MM.1S (cell line): ENCODE results near the gene HS6ST1.

Experiments
- DNase-seq: peaks from one replicate; pipeline ENCODE4 v3.0.0-alpha.2; 2015
- H2AFZ ChIP-seq: fragments of 300-600 bp; sonication (generic); 2 replicates; pipeline ENCODE4 v1.6.0; 2016; ENCODE audit warnings: antibody characterized with exemption, low read length
- H3F3A ChIP-seq: fragments of 300-600 bp; sonication (generic); 2 replicates; pipeline ENCODE4 v1.6.1; 2016; ENCODE audit warnings: mild to moderate bottlenecking, antibody characterized with exemption, low read length, moderate library complexity, mixed read lengths; ENCODE audit not compliant: insufficient read depth
- H3K27ac ChIP-seq: fragments of 300-600 bp; sonication (generic); 2 replicates; pipeline ENCODE4 v1.5.1; 2016; ENCODE audit warnings: mild to moderate bottlenecking, low read length
- H3K27me3 ChIP-seq: fragments of 300-600 bp; sonication (generic); replicated peaks from 2 replicates; pipeline ENCODE4 v1.6.0; 2016; ENCODE audit warnings: low read length; ENCODE audit not compliant: insufficient read depth
- H3K36me3 ChIP-seq: fragments of 300-600 bp; sonication (generic); replicated peaks from 2 replicates; pipeline ENCODE4 v1.6.1; 2016; ENCODE audit warnings: mild to moderate bottlenecking, low read length, mixed read lengths; ENCODE audit not compliant: insufficient read depth
- H3K4me1 ChIP-seq: fragments of 300-600 bp; sonication (generic); 2 replicates; pipeline ENCODE4 v1.6.1; 2016; ENCODE audit warnings: low read length, mixed read lengths
- H3K4me2 ChIP-seq: fragments of 300-600 bp; sonication (generic); 2 replicates; pipeline ENCODE4 v1.6.0; 2016; ENCODE audit warnings: low read depth, low read length
- H3K4me3 ChIP-seq: fragments of 300-600 bp; sonication (generic); 2 replicates; pipeline ENCODE4 v1.5.1; 2016; ENCODE audit warnings: low read length, mixed read lengths
- H3K79me2 ChIP-seq: fragments of 300-600 bp; sonication (generic); 2 replicates; pipeline ENCODE4 v1.6.1; 2016; ENCODE audit warnings: mixed run types, low read length, mixed read lengths
- H3K9ac ChIP-seq: fragments of 300-600 bp; sonication (generic); 2 replicates; pipeline ENCODE4 v1.6.1; 2016; ENCODE audit warnings: low read length, mixed read lengths
- H3K9me2 ChIP-seq: fragments of 300-600 bp; sonication (generic); replicated peaks from 2 replicates; pipeline ENCODE4 v1.6.1; 2016; ENCODE audit warnings: mild to moderate bottlenecking, low read length, mixed read lengths; ENCODE audit not compliant: insufficient read depth
- H3K9me3 ChIP-seq: fragments of 300-600 bp; sonication (generic); replicated peaks from 2 replicates; pipeline ENCODE4 v1.6.1; 2016; ENCODE audit warnings: mild to moderate bottlenecking, low read length, mixed read lengths; ENCODE audit not compliant: insufficient read depth
- H4K20me1 ChIP-seq: fragments of 300-600 bp; sonication (generic); 2 replicates; pipeline ENCODE4 v1.6.1; 2016; ENCODE audit warnings: mild to moderate bottlenecking, low read length, moderate library complexity, mixed read lengths; ENCODE audit not compliant: insufficient read depth
- EZH2 ChIP-seq: fragments of 300-600 bp; sonication (generic); optimal IDR thresholded peaks from 2 replicates; pipeline ENCODE3; 2017; ENCODE audit warnings: low read depth, mild to moderate bottlenecking, antibody characterized with exemption, low read length, mixed read lengths
- EZH2phosphoT487 ChIP-seq: fragments of 300-600 bp; sonication (generic); IDR thresholded peaks from 2 replicates; pipeline ENCODE4 v1.6.1; 2018; ENCODE audit warnings: antibody characterized with exemption, low read length
- TF ChIP-seq, protein P1 (sequence below): fragments of 300-600 bp; sonication (generic); IDR thresholded peaks from 2 replicates; pipeline ENCODE4 v1.5.1; 2016; ENCODE audit warnings: antibody characterized with exemption, low read length, mixed read lengths

HS6ST1 gene

DNA sequence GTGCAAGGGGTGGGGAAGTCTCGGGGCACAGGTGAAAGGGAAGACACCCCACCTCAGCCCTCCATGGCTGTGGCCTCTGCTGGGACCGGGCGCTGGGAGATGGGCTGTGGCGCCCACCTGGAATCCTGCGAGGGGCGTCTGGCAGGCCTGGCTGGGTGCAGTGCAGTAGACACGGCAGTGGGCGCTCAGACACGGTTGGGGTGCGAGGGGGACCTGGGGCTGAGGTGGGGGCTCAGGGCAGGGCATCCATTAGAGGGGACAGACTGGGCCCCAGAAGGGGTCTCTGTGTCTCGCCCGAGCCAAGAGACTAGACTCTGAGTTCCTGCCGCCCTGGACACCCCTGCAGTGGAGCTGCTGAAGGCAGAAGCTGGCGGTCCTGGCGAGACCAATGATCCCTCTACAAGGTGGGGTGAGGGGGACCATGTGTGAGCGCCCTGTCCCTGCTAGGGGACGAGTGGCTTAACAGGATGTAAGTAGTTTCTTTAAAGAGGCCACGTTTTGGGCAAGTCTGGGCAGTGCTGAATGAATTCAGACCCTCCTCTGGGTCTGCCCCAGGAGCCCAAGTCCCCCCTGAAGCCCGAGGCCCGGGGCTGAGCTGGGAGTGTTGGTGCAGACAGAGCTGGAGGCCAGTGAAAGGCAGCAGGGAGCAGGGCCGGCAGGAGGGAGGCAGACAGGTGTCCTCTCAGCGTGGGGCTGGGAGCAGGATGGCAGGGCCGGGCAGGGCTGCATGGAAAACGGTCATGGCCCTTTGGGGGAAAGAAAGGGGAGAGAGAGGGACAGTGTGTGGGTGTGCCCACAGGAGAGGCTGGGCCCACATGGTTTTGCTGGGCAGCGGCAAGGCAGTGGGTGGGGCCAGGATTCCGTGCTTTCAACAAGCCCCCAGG, 57.2 kb downstream of the HS6ST1 start:
- Histone ChIP-seq H3K4me3 (no peak overlapping the region), H4K20me1 (no peaks in the 10 kb centered on the region), H3K27ac (no peak overlapping the region), H3K79me2 (no peaks in the 10 kb centered on the region), H3K27me3 (no peaks in the 10 kb centered on the region), H3K4me2 (no peak overlapping the region), H3F3A (no peaks in the 10 kb centered on the region), H3K9me2 (no peaks in the 10 kb centered on the region), H2AFZ (no peak overlapping the region), H3K4me1 (no peaks in the 10 kb centered on the region), H3K36me3 (no peaks in the 10 kb centered on the region), H3K9me3 (no peaks in the 10 kb centered on the region), H3K9ac (no peak overlapping the region)
- DNase-seq = no peak
- TF ChIP-seq, protein P1, sequence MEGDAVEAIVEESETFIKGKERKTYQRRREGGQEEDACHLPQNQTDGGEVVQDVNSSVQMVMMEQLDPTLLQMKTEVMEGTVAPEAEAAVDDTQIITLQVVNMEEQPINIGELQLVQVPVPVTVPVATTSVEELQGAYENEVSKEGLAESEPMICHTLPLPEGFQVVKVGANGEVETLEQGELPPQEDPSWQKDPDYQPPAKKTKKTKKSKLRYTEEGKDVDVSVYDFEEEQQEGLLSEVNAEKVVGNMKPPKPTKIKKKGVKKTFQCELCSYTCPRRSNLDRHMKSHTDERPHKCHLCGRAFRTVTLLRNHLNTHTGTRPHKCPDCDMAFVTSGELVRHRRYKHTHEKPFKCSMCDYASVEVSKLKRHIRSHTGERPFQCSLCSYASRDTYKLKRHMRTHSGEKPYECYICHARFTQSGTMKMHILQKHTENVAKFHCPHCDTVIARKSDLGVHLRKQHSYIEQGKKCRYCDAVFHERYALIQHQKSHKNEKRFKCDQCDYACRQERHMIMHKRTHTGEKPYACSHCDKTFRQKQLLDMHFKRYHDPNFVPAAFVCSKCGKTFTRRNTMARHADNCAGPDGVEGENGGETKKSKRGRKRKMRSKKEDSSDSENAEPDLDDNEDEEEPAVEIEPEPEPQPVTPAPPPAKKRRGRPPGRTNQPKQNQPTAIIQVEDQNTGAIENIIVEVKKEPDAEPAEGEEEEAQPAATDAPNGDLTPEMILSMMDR = no peak
- TF ChIP-seq EZH2phosphoT487 = no peak
- no peak for TF ChIP-seq EZH2

GRCh38 chr2:128260239-128261138, 58.2 kb downstream of the HS6ST1 start:
- H3K4me1 ChIP-seq = no peaks in the 10 kb centered on the region
- no peaks in the 10 kb centered on the region for H3K9me3 ChIP-seq
- H3K79me2 ChIP-seq = no peaks in the 10 kb centered on the region
- no peak overlapping the region for H3K9ac ChIP-seq
- no peaks in the 10 kb centered on the region for H3K9me2 ChIP-seq
- no peak overlapping the region for H3K27ac ChIP-seq
- no peaks in the 10 kb centered on the region for H3F3A ChIP-seq
- no peaks in the 10 kb centered on the region for H3K27me3 ChIP-seq
- no peak overlapping the region for H3K4me3 ChIP-seq
- TF ChIP-seq, protein P1 = no peak
- TF ChIP-seq EZH2 = no peak
- no peak for TF ChIP-seq EZH2phosphoT487
- H2AFZ ChIP-seq = no peak overlapping the region
- H4K20me1 ChIP-seq = no peaks in the 10 kb centered on the region
- no peak for DNase-seq
- no peak overlapping the region for H3K4me2 ChIP-seq
- H3K36me3 ChIP-seq = no peaks in the 10 kb centered on the region

GRCh38 chr2:128259585-128259984, 59.1 kb downstream of the HS6ST1 start:
- Histone ChIP-seq H3K9me3 (no peaks in the 10 kb centered on the region), H3K27me3 (no peaks in the 10 kb centered on the region), H3K9ac (no peak overlapping the region), H2AFZ (no peak overlapping the region), H4K20me1 (no peaks in the 10 kb centered on the region), H3K4me1 (no peaks in the 10 kb centered on the region), H3K79me2 (no peaks in the 10 kb centered on the region), H3K4me2 (no peak overlapping the region), H3K27ac (no peak overlapping the region), H3K36me3 (no peaks in the 10 kb centered on the region), H3K9me2 (no peaks in the 10 kb centered on the region), H3K4me3 (no peak overlapping the region), H3F3A (no peaks in the 10 kb centered on the region)
- TF ChIP-seq, protein P1 = no peak
- DNase-seq = no peak
